ENCODE data around the gene GRPEL2. TPM values are rescaled to one million over a fixed set of nuclear protein-coding genes. Genes with fewer than 3 reads are reported as not detected.

GRPEL2 gene
- total RNA-seq, 1 donor from 2014 or later, result 15.1 TPM

DNA sequence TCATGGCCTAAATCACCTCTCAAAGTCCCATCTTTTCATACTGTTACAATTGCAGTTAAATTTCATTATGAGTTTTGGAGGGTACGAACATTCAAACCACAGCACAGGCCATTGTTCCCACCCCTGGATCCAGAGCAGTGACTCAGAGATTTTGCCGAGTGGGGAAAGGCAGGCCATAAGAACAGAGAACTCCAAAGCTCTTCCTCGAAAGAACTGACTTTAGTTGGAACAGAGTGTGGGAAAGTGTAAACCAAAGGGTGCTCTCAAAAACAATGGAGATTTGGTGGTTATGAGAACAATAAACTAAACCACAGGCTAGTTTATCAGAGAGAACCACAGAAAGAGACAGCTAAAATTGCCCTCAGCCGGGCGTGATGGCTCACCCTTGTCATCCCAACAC, 19.4 kb upstream of the GRPEL2 start:
- Histone ChIP-seq H3K27me3 (ENCODE audit: low read depth) (no peaks in the 10 kb centered on the region), H3K4me1 (peaks cover 20% of the 10 kb centered on the region), H3K36me3 (peaks cover 17% of the 10 kb centered on the region), H3K27ac (no peak overlapping the region), H3K4me3 (no peak overlapping the region), H3K9me3 (no peaks in the 10 kb centered on the region)
- intact Hi-C loops (cut with DNase I), result no loop called here
- ATAC-seq, result no peak
- TF ChIP-seq, protein P1, sequence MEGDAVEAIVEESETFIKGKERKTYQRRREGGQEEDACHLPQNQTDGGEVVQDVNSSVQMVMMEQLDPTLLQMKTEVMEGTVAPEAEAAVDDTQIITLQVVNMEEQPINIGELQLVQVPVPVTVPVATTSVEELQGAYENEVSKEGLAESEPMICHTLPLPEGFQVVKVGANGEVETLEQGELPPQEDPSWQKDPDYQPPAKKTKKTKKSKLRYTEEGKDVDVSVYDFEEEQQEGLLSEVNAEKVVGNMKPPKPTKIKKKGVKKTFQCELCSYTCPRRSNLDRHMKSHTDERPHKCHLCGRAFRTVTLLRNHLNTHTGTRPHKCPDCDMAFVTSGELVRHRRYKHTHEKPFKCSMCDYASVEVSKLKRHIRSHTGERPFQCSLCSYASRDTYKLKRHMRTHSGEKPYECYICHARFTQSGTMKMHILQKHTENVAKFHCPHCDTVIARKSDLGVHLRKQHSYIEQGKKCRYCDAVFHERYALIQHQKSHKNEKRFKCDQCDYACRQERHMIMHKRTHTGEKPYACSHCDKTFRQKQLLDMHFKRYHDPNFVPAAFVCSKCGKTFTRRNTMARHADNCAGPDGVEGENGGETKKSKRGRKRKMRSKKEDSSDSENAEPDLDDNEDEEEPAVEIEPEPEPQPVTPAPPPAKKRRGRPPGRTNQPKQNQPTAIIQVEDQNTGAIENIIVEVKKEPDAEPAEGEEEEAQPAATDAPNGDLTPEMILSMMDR (IDR thresholded peaks at IDR 0.05), result no peak
- DNase-seq, result no peak

GRCh38 chr5:149326611-149327010, 18.7 kb upstream of the GRPEL2 start:
- Histone ChIP-seq H3K9me3 (no peaks in the 10 kb centered on the region), H3K36me3 (peaks cover 21% of the 10 kb centered on the region), H3K4me3 (no peak overlapping the region), H3K4me1 (peaks cover 13% of the 10 kb centered on the region), H3K27ac (no peak overlapping the region), H3K27me3 (ENCODE audit: low read depth) (no peaks in the 10 kb centered on the region)
- intact Hi-C loops (cut with DNase I), result no loop called here
- DNase-seq, result no peak
- no peak for ATAC-seq
- TF ChIP-seq, protein P1 (IDR thresholded peaks at IDR 0.05), result no peak

DNA sequence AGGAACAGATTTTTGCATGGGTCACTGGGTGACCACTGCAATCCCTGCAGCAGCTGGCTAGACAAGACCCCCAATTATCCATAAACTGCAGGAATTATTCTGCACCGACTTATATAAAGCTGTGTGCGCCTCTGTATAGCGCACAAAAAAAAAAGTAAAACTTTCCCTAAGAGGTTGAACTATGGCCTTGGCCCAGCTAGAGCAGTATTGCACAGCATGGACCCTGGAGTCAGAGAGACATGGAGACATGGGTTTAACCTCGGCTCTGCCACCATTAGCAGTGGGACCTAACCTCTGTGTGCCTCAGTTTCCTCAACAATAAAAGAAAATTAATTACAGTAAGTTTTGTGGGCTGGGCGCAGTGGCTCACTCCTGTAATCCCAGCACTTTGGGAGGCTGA, 17.1 kb upstream of the GRPEL2 start:
- no peak for DNase-seq
- Histone ChIP-seq H3K9me3 (no peaks in the 10 kb centered on the region), H3K27ac (no peak overlapping the region), H3K4me3 (no peak overlapping the region), H3K27me3 (ENCODE audit: low read depth) (no peaks in the 10 kb centered on the region), H3K4me1 (peaks cover under 1% of the 10 kb centered on the region), H3K36me3 (peaks cover 24% of the 10 kb centered on the region)
- intact Hi-C loops (cut with DNase I), result no loop called here
- no peak for ATAC-seq
- TF ChIP-seq, protein P1 (IDR thresholded peaks at IDR 0.05), result no peak

- H3K4me1 ChIP-seq, result no peaks in the 10 kb centered on the region
- H3K9me3 ChIP-seq, result no peaks in the 10 kb centered on the region
- DNase-seq (no peak), ATAC-seq (no peak)
- H3K27me3 ChIP-seq (ENCODE audit: low read depth), result no peaks in the 10 kb centered on the region
- H3K4me3 ChIP-seq, result no peak overlapping the region
- intact Hi-C loops (cut with DNase I), result no loop called here
- no peak overlapping the region for H3K27ac ChIP-seq
- TF ChIP-seq, protein P1 (IDR thresholded peaks at IDR 0.05), result no peak
- H3K36me3 ChIP-seq, result peaks cover 41% of the 10 kb centered on the region
Observed at GRCh38 chr5:149333711-149334443, 11.4 kb upstream of the GRPEL2 start.

GRCh38 chr5:149337736-149338135, 7.6 kb upstream of the GRPEL2 start:
- intact Hi-C loops (cut with DNase I), result no loop called here
- H3K27me3 ChIP-seq (ENCODE audit: low read depth), result no peaks in the 10 kb centered on the region
- no peaks in the 10 kb centered on the region for H3K9me3 ChIP-seq
- H3K27ac ChIP-seq, result no peak overlapping the region
- no peaks in the 10 kb centered on the region for H3K4me1 ChIP-seq
- TF ChIP-seq, protein P1 (IDR thresholded peaks at IDR 0.05), result no peak
- no peak overlapping the region for H3K4me3 ChIP-seq
- ATAC-seq (no peak), DNase-seq (no peak)
- peaks cover 33% of the 10 kb centered on the region for H3K36me3 ChIP-seq
